SK-N-MC (cell line): ENCODE data around the gene PMPCA.

ENCODE experiments used
- EZH2 ChIP-seq: fragments of 200-600 bp; sonication (generic); IDR thresholded peaks from one replicate; pipeline ENCODE4 v1.6.1; 2017; ENCODE audit warnings: antibody characterized with exemption
- POLR2AphosphoS5 ChIP-seq: IDR thresholded peaks from 2 replicates; pipeline ENCODE4 v1.6.1; 2012; ENCODE audit warnings: mild to moderate bottlenecking, low read depth, low read length, borderline replicate concordance

- TF ChIP-seq POLR2AphosphoS5 (no peak), EZH2 (no peak)
Measured at GRCh38 chr9:136444102-136444501, 33.6 kb downstream of the PMPCA start.
